Measurements from ENCODE around the gene YPEL3.

YPEL3 gene

DNA sequence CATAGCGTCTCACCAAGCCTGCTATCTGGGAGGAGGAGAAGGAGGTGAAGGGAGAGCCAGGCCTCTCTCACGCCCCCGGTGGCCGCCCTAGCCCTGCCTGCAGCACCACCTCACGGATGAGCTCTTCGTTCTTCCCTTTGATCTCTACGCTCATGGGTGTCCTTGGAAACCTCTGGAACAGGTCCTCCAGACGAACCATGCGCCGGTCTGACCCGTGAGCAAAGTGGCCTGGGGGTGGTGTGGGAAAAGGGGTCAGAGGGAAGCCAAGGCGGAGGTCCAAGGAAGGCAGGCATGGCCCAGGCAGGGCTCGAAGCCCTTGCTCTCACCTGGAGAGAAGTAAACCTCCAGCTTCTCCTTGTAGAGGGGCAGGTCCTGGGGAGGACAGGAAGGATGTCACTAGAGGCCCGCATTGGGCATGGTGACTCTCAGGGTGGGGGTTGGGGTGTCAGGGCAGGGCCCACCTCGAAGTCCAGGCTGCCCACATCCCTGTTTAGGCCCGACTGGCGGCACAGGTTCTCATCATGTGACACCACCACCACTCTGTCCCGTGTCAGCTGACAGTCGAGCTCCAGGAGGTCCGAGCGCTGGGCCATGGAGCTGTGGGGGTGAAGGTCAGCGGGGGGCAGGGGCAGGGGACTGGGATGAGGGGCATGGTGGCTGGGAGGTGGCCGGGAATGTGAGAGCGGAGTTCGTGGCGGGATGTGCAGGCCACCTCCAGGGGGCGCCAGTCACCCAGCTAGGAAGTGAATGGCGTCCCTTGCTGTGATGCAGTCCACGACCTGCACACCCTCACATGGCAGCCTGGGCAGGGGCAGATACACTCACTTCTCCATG lies 16.4 kb upstream of the YPEL3 start:
- Histone ChIP-seq H3K27ac (ENCODE audit: extremely low read depth, low read depth, low read length) (no peak overlapping the region), H3K4me1 (ENCODE audit: control insufficient read depth, insufficient read depth, low read length) (no peaks in the 10 kb centered on the region), H3K36me3 (ENCODE audit: control insufficient read depth in 2 of 2, insufficient read depth in 1 of 2, low read length in 2 of 2) (peaks cover 4 to 75% of the 10 kb centered on the region in 2 experiments; a peak in 2 of 3 replicates), H3K4me3 (ENCODE audit: low read depth, low read length) (no peak overlapping the region), H3K9me3 (ENCODE audit: control insufficient read depth, insufficient read depth, low read depth, low read length) (no peaks in the 10 kb centered on the region)
- POLR2A ChIA-PET, result interaction anchor here (1.3 kb wide), 1 partner anchor 67 kb away, joined by 8 read pairs; no protein-coding TSS in a partner anchor
- CTCF ChIA-PET, result interaction anchor here (0.6 to 6.1 kb wide), 23 partner anchors 9 to 521 kb away, joined by 3 to 38 read pairs (median 3); partner anchors contain the start of genes TBX6 and YPEL3
- TF ChIP-seq GLI4 (tag by site-specific recombination; IDR thresholded peaks at IDR 0.05) (peak; percentile 69), ZNF202 (tag by site-specific recombination; IDR thresholded peaks at IDR 0.05; ENCODE audit: borderline replicate concordance) (0 out of 2 replicates have a peak, but pooled peaks have one; percentile 30), IKZF3 (tag by site-specific recombination; IDR thresholded peaks at IDR 0.05) (peak; percentile 53; the same call in 1 of the 2 replicates), SP7 (tag by site-specific recombination; IDR thresholded peaks at IDR 0.05) (0 out of 2 replicates have a peak, but pooled peaks have one; percentile 46), ZNF610 (tag by site-specific recombination; IDR thresholded peaks at IDR 0.05; ENCODE audit: borderline replicate concordance) (no peak), ZNF24 (tag by site-specific recombination; IDR thresholded peaks at IDR 0.05) (no peak), ZNF707 (tag by site-specific recombination; IDR thresholded peaks at IDR 0.05) (no peak), ZXDB (tag by site-specific recombination; IDR thresholded peaks at IDR 0.05) (0 out of 2 replicates have a peak, but pooled peaks have one; percentile 18), ZBTB17 (tag by site-specific recombination; IDR thresholded peaks at IDR 0.05) (0 out of 2 replicates have a peak, but pooled peaks have one; percentile 20), ZBTB26 (tag by site-specific recombination; optimal IDR thresholded peaks at IDR 0.05) (peak; percentile 13), ZNF2 (tag by site-specific recombination; IDR thresholded peaks at IDR 0.05) (0 out of 2 replicates have a peak, but pooled peaks have one; percentile 52), ZSCAN30 (tag by site-specific recombination; IDR thresholded peaks at IDR 0.05) (peak; percentile 70), RBAK (tag by site-specific recombination; IDR thresholded peaks at IDR 0.05) (no peak), ZBTB48 (tag by site-specific recombination; IDR thresholded peaks at IDR 0.05) (peak; percentile 45; the same call in 1 of the 2 replicates), YY2 (tag by site-specific recombination; IDR thresholded peaks at IDR 0.05) (0 out of 2 replicates have a peak, but pooled peaks have one; percentile 20), ZNF23 (tag by site-specific recombination; IDR thresholded peaks at IDR 0.05; ENCODE audit: borderline replicate concordance) (no peak), REPIN1 (tag by site-specific recombination; IDR thresholded peaks at IDR 0.05; ENCODE audit: low read depth) (0 out of 2 replicates have a peak, but pooled peaks have one; percentile 88), TCF7L2 (IDR thresholded peaks at IDR 0.05; ENCODE audit: borderline replicate concordance, low read depth, low read length) (peak; percentile 51; the same call in 1 of the 2 replicates), ZNF580 (tag by site-specific recombination; IDR thresholded peaks at IDR 0.05) (peak; percentile 92), GLIS2 (tag by site-specific recombination; IDR thresholded peaks at IDR 0.05) (no peak), ZNF155 (tag by site-specific recombination; IDR thresholded peaks at IDR 0.05) (no peak), ZSCAN5A (tag by site-specific recombination; IDR thresholded peaks at IDR 0.05) (peak; percentile 89), ZNF654 (tag by site-specific recombination; IDR thresholded peaks at IDR 0.05; ENCODE audit: low read depth) (peak; percentile 33; the same call in 1 of the 2 replicates), ZBTB8A (tag by site-specific recombination; IDR thresholded peaks at IDR 0.05) (0 out of 2 replicates have a peak, but pooled peaks have one; percentile 27), ZFHX2 (tag by site-specific recombination; conservative IDR thresholded peaks at IDR 0.05) (no peak)
- TF ChIP-seq, protein P1, sequence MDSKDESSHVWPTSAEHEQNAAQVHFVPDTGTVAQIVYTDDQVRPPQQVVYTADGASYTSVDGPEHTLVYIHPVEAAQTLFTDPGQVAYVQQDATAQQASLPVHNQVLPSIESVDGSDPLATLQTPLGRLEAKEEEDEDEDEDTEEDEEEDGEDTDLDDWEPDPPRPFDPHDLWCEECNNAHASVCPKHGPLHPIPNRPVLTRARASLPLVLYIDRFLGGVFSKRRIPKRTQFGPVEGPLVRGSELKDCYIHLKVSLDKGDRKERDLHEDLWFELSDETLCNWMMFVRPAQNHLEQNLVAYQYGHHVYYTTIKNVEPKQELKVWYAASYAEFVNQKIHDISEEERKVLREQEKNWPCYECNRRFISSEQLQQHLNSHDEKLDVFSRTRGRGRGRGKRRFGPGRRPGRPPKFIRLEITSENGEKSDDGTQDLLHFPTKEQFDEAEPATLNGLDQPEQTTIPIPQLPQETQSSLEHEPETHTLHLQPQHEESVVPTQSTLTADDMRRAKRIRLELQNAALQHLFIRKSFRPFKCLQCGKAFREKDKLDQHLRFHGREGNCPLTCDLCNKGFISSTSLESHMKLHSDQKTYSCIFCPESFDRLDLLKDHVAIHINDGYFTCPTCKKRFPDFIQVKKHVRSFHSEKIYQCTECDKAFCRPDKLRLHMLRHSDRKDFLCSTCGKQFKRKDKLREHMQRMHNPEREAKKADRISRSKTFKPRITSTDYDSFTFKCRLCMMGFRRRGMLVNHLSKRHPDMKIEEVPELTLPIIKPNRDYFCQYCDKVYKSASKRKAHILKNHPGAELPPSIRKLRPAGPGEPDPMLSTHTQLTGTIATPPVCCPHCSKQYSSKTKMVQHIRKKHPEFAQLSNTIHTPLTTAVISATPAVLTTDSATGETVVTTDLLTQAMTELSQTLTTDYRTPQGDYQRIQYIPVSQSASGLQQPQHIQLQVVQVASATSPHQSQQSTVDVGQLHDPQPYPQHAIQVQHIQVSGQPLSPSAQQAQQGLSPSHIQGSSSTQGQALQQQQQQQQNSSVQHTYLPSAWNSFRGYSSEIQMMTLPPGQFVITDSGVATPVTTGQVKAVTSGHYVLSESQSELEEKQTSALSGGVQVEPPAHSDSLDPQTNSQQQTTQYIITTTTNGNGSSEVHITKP (tag by site-specific recombination; IDR thresholded peaks at IDR 0.05), result no peak
- TF ChIP-seq, protein P2, sequence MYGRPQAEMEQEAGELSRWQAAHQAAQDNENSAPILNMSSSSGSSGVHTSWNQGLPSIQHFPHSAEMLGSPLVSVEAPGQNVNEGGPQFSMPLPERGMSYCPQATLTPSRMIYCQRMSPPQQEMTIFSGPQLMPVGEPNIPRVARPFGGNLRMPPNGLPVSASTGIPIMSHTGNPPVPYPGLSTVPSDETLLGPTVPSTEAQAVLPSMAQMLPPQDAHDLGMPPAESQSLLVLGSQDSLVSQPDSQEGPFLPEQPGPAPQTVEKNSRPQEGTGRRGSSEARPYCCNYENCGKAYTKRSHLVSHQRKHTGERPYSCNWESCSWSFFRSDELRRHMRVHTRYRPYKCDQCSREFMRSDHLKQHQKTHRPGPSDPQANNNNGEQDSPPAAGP (tag by site-specific recombination; IDR thresholded peaks at IDR 0.05), result 0 out of 2 replicates have a peak, but pooled peaks have one; percentile 42
- TF ChIP-seq, protein P3, sequence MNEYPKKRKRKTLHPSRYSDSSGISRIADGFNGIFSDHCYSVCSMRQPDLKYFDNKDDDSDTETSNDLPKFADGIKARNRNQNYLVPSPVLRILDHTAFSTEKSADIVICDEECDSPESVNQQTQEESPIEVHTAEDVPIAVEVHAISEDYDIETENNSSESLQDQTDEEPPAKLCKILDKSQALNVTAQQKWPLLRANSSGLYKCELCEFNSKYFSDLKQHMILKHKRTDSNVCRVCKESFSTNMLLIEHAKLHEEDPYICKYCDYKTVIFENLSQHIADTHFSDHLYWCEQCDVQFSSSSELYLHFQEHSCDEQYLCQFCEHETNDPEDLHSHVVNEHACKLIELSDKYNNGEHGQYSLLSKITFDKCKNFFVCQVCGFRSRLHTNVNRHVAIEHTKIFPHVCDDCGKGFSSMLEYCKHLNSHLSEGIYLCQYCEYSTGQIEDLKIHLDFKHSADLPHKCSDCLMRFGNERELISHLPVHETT (tag by site-specific recombination; IDR thresholded peaks at IDR 0.05), result peak; percentile 47; the same call in 1 of the 2 replicates

Data from HEK293 (cell line).